HG02642 (cell line): ENCODE measurements around the gene KCNIP2.

ENCODE experiments used
- ATAC-seq: cut with Tn5 transposase; IDR thresholded peaks from one replicate; pipeline ENCODE4 v1.9.1; 2021; ENCODE audit warnings: mild to moderate bottlenecking; ENCODE audit not compliant: unreplicated experiment, poor library complexity

KCNIP2 gene

GRCh38 chr10:101856626-101857025 lies 13.0 kb upstream of the KCNIP2 start:
- ATAC-seq, result no peak

GRCh38 chr10:101851411-101852116 lies 8.0 kb upstream of the KCNIP2 start:
- ATAC-seq, result no peak

GRCh38 chr10:101850749-101851148 lies 7.1 kb upstream of the KCNIP2 start:
- ATAC-seq, result no peak

GRCh38 chr10:101848894-101849351 lies 5.3 kb upstream of the KCNIP2 start:
- no peak for ATAC-seq

- no peak for ATAC-seq
Observed at GRCh38 chr10:101848408-101848807, 4.8 kb upstream of the KCNIP2 start.

- no peak for ATAC-seq
Observed at GRCh38 chr10:101845893-101846292, 2.3 kb upstream of the KCNIP2 start.

- ATAC-seq, result no peak
Observed at GRCh38 chr10:101841826-101842225, 1.8 kb downstream of the KCNIP2 start.

- ATAC-seq, result peak; percentile 62
Observed at GRCh38 chr10:101840741-101841453, 2.7 kb downstream of the KCNIP2 start.

GRCh38 chr10:101840102-101840684 lies 3.4 kb downstream of the KCNIP2 start:
- no peak for ATAC-seq

GRCh38 chr10:101839416-101840063 lies 4.1 kb downstream of the KCNIP2 start:
- ATAC-seq, result peak; percentile 38

GRCh38 chr10:101839002-101839401 lies 4.6 kb downstream of the KCNIP2 start:
- ATAC-seq, result no peak

GRCh38 chr10:101838416-101838970 lies 5.1 kb downstream of the KCNIP2 start:
- no peak for ATAC-seq

- ATAC-seq, result no peak
Observed at GRCh38 chr10:101837748-101838147, 5.9 kb downstream of the KCNIP2 start.

- ATAC-seq, result no peak
Observed at GRCh38 chr10:101835362-101835761, 8.2 kb downstream of the KCNIP2 start.

GRCh38 chr10:101834341-101834740 lies 9.3 kb downstream of the KCNIP2 start:
- ATAC-seq, result no peak

- no peak for ATAC-seq
Observed at GRCh38 chr10:101833466-101833865, 10.1 kb downstream of the KCNIP2 start.

GRCh38 chr10:101832325-101832771 lies 11.3 kb downstream of the KCNIP2 start:
- no peak for ATAC-seq

- no peak for ATAC-seq
Observed at GRCh38 chr10:101831169-101831811, 12.3 kb downstream of the KCNIP2 start.

- peak; percentile 68 for ATAC-seq
Observed at GRCh38 chr10:101830322-101831168, 13.1 kb downstream of the KCNIP2 start.
